ENCODE results near the gene GDI2.

DNA sequence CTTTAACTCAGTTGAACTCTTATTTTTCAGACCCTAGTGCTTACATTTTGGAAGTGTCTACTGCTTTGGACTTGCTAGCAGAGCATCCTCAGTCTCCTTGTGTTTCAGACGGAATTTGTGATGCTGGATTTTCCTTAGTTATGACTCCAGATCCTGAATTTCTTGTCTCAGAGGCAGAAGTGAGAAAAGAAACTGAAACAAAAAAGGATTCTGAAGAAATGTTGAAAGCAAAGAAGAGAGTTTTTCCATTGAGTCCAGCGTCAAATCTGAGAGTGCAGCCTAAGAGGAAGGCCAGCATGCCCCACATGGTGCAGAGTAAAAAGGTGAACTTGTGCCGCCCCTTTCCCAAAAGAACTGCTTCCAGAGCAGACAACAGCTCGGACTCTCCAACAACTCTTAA is 82.5 kb downstream of the GDI2 start:
- TF ChIP-seq, protein P1, sequence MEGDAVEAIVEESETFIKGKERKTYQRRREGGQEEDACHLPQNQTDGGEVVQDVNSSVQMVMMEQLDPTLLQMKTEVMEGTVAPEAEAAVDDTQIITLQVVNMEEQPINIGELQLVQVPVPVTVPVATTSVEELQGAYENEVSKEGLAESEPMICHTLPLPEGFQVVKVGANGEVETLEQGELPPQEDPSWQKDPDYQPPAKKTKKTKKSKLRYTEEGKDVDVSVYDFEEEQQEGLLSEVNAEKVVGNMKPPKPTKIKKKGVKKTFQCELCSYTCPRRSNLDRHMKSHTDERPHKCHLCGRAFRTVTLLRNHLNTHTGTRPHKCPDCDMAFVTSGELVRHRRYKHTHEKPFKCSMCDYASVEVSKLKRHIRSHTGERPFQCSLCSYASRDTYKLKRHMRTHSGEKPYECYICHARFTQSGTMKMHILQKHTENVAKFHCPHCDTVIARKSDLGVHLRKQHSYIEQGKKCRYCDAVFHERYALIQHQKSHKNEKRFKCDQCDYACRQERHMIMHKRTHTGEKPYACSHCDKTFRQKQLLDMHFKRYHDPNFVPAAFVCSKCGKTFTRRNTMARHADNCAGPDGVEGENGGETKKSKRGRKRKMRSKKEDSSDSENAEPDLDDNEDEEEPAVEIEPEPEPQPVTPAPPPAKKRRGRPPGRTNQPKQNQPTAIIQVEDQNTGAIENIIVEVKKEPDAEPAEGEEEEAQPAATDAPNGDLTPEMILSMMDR (IDR thresholded peaks at IDR 0.05): no peak
- no peak for TF ChIP-seq POLR2A (IDR thresholded peaks at IDR 0.05)

Data from uterus (tissue), 2 donors.